Measurements from ENCODE around the gene ADGRG3.

DNA sequence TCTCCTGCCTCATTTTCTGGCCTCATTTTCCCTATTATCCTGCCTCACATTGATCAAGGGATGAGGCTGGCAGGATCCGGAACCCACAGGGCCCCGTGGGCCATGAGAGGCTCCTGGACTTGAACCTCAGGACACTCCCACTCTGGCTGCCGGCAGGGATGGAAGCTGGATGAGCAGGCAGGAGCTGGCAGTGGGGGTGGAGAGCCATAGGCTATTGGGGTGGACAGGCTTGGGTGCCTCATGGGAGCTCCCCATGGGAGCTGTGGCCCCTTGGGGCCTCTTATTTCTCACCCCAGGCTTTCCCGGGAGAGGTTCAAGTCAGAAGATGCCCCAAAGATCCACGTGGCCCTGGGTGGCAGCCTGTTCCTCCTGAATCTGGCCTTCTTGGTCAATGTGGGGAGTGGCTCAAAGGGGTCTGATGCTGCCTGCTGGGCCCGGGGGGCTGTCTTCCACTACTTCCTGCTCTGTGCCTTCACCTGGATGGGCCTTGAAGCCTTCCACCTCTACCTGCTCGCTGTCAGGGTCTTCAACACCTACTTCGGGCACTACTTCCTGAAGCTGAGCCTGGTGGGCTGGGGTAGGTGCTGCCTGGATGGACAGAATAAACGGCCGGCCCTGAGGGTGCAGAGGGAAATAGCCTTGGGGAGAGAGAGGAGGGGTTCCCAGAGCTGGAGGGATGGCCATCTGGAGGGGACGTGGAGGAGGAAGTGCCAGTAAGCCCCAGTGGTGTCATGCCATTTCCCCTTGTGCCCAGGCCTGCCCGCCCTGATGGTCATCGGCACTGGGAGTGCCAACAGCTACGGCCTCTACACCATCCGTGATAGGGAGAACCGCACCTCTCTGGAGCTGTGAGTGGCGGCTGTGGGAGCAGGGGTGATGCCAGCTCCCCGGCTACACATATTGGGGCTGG, 15.8 kb downstream of the ADGRG3 start:
- no peak for TF ChIP-seq CTCF (IDR thresholded peaks at IDR 0.05; ENCODE audit: low read depth, low read length)
- no peak for TF ChIP-seq EZH2phosphoT487 (IDR thresholded peaks at IDR 0.05; ENCODE audit: low read depth)
